C4-2B (cell line): Measurements from ENCODE around the gene CTDSPL.

Source experiments
- ZFX ChIP-seq: fragments of 450-650 bp; IDR thresholded peaks from 2 replicates; pipeline ENCODE4 v1.6.1; 2017
- TF ChIP-seq, protein P1 (sequence below): fragments of 450-650 bp; conservative IDR thresholded peaks from 2 replicates; pipeline ENCODE4 v1.5.1; 2017; ENCODE audit warnings: mild to moderate bottlenecking

DNA sequence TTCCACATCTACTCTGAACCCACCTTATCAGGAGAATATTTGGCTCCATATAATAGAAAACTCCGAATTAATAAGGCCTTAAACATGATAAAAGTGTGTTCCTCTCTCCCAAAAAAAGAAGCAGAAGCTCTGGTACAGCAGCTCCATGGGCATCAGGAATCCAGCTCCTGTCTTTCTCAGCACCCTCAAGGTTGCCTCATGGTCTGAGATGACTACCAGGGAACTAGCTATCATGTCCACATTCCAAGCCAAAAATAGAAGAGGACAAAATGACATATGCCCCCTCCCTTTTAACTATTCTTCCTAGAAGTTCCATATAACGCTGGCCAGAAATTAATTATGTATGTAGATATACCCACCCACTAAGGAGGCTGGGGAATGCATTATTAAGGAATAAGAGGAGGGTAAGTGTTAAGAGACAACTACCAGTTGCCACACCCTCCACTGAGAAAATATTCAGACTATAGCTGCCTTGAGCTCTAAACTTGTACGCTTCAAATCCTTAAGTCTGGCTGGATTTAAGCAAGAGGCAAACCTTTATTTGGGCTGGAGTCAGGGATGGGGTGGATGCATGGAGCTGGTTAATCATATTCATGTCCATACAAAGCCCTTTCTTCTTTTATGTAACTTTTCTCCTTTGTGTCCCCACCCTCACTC is 35.8 kb upstream of the CTDSPL start:
- TF ChIP-seq, protein P1, sequence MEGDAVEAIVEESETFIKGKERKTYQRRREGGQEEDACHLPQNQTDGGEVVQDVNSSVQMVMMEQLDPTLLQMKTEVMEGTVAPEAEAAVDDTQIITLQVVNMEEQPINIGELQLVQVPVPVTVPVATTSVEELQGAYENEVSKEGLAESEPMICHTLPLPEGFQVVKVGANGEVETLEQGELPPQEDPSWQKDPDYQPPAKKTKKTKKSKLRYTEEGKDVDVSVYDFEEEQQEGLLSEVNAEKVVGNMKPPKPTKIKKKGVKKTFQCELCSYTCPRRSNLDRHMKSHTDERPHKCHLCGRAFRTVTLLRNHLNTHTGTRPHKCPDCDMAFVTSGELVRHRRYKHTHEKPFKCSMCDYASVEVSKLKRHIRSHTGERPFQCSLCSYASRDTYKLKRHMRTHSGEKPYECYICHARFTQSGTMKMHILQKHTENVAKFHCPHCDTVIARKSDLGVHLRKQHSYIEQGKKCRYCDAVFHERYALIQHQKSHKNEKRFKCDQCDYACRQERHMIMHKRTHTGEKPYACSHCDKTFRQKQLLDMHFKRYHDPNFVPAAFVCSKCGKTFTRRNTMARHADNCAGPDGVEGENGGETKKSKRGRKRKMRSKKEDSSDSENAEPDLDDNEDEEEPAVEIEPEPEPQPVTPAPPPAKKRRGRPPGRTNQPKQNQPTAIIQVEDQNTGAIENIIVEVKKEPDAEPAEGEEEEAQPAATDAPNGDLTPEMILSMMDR = no peak
- TF ChIP-seq ZFX = no peak
